Immature natural killer cell (primary cell): ENCODE measurements around the gene CDK5RAP2. TPM values are rescaled to one million over a fixed set of nuclear protein-coding genes. Genes with fewer than 3 reads are reported as not detected.

Experiments used
- DNase-seq, 3 donors: peaks; one replicate each; pipeline ENCODE4 v3.0.0; 2022; ENCODE audit warnings: mixed read lengths in 1 of 3
- H3K27ac Mint-ChIP-seq, 6 donors: one replicate each; pipeline ENCODE4 v1.8.0; 2020; ENCODE audit warnings: mixed read lengths in 6 of 6, mild to moderate bottlenecking in 5 of 6, inconsistent platforms in 4 of 6, moderate library complexity in 3 of 6
- H3K27me3 Mint-ChIP-seq, 3 donors: one replicate each; pipeline ENCODE4 v1.8.0; 2020 to 2021; ENCODE audit warnings: low read depth in 3 of 3, mild to moderate bottlenecking in 3 of 3, mixed read lengths in 3 of 3, moderate library complexity in 3 of 3, inconsistent platforms in 1 of 3
- H3K36me3 Mint-ChIP-seq, 3 donors: one replicate each; pipeline ENCODE4 v1.8.0; 2020; ENCODE audit warnings: mixed read lengths in 3 of 3, inconsistent platforms in 2 of 3, mild to moderate bottlenecking in 2 of 3
- H3K4me1 Mint-ChIP-seq, 2 donors: one replicate each; pipeline ENCODE4 v1.8.0; 2020; ENCODE audit warnings: inconsistent platforms in 2 of 2, mild to moderate bottlenecking in 2 of 2, mixed read lengths in 2 of 2, moderate library complexity in 1 of 2
- H3K4me3 Mint-ChIP-seq, 5 donors: one replicate each; pipeline ENCODE4 v1.8.0; 2020; ENCODE audit warnings: mild to moderate bottlenecking in 5 of 5, mixed read lengths in 5 of 5, inconsistent platforms in 3 of 5, moderate library complexity in 3 of 5
- H3K9me3 Mint-ChIP-seq, 6 donors: one replicate each; pipeline ENCODE4 v1.8.0; 2020; ENCODE audit warnings: mild to moderate bottlenecking in 6 of 6, mixed read lengths in 6 of 6, inconsistent platforms in 4 of 6, moderate library complexity in 3 of 6
- polyA plus RNA-seq, 3 donors: library from polyadenylated mRNA; unstranded; fragments of 300-500 nt; fragmentation: Illumina TruSeq; gene quantifications; one replicate each; pipeline ENCODE4 v1.2.3, GENCODE V29; 2021

Gene CDK5RAP2
- polyA plus RNA-seq, 3 donors from 2014 or later, result 6.7 to 32.7 (median 11.6) TPM

DNA sequence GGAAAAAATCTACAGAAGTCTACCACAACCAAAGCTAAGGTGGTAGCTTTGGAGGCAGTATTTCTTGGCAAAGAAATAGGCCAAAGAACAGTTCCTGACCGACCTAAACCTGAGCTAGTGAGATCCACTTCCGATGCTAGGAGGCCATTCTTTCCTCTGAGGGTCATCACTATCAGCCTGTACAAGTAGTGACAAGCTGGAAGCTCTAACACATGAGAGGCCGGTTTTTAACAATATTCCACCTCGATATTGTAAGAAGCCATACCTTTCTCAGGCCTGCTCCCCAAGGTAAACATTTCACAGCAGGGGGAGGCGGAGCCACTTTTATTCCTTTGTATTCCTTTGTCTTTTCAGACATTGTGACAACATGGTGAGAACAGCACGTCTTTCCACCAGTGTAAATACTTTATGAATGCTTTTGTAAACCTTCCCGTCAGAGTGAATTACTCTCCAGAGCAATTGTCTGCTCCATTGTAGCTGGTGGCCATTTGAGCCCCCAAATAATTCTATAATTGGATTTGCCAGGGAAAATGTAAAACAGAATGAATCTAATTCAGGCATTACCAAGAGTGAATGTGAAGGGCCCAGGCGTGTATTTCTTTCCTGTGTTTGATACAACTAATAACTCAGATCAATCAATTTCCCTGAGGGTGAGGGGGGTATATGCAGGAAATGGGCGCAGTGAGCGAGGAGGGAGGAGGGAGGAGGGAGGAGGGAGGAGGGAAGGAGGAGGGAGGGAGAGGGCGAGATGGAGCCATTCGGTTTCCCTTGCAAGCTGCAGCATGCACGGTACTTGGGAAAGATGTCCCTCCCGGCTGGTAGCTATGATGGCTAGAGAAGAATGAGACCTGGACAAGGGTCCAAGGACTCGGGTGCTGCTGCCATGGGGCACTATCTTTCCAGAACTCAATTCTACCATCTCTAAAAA, 166.6 kb downstream of the CDK5RAP2 start:
- no peak for DNase-seq
- H3K27me3 Mint-ChIP-seq, result no peaks in the 10 kb centered on the region
- no peak overlapping the region for H3K27ac Mint-ChIP-seq
- H3K9me3 Mint-ChIP-seq, result no peaks in the 10 kb centered on the region
- H3K4me3 Mint-ChIP-seq, result no peak overlapping the region
- peaks cover 0 to 2% of the 10 kb centered on the region in 2 donors for H3K4me1 Mint-ChIP-seq
- H3K36me3 Mint-ChIP-seq, result peaks cover 33 to 63% (median 51%) of the 10 kb centered on the region in 3 donors

DNA sequence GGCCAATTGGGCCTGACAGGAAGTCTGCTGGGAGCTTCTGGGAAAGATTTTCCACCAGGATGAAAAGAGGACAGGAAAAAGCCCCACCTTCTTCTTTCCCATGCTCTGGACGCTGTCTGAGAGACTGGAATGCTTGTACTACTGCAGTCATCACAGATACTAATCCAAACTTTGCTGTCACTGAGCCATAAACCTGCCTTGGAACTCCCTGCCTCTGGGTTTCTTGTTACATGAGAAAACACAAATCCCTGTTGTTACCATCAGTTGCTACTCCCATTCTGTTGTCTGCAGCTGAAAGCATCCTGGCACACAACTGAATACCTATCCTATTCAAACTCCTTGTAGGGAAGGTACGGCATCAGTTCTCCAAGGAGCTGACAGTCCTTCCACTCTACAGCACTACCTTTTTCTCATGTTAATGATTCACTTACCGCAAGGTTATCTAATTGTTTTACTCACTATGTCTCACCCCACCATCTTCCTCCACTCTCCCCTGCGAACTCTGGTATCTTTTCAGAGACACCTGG, 167.5 kb downstream of the CDK5RAP2 start:
- Mint-ChIP-seq H3K27me3 (peaks cover 0 to 4% (median 0%) of the 10 kb centered on the region in 3 donors), H3K27ac (no peak overlapping the region), H3K4me3 (no peak overlapping the region), H3K4me1 (peaks cover 0 to 2% of the 10 kb centered on the region in 2 donors), H3K36me3 (peaks cover 32 to 63% (median 50%) of the 10 kb centered on the region in 3 donors), H3K9me3 (no peaks in the 10 kb centered on the region)
- no peak for DNase-seq

DNA sequence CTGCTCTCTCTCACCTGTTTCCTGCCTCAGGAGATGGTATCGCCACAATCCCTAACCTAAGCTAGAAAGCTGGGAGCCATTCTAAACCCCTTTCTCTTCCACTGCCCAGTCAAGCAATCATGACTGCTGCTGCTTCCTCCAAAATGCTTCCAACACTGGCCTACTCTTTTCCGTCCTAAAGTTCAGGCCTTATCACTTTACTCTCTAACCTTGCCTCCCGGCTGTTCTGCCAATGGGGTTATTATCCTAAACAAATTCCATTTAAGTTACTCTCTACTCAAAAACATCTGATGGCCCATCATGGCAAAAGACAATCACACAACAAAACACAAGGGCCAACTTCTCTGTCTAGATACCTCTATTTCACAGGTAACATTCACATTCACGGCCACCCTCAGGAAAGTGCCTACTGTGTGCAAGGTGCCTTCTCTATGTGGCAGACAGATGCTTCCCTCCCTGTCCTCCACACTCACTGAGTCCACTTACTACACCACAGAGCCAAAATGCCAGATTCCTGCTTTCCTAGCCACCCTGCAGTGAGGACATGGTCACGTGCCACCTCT, 168.0 kb downstream of the CDK5RAP2 start:
- no peak for DNase-seq
- H3K27ac Mint-ChIP-seq, result peak overlapping the region in 1 of 6 donors; percentile 67

DNA sequence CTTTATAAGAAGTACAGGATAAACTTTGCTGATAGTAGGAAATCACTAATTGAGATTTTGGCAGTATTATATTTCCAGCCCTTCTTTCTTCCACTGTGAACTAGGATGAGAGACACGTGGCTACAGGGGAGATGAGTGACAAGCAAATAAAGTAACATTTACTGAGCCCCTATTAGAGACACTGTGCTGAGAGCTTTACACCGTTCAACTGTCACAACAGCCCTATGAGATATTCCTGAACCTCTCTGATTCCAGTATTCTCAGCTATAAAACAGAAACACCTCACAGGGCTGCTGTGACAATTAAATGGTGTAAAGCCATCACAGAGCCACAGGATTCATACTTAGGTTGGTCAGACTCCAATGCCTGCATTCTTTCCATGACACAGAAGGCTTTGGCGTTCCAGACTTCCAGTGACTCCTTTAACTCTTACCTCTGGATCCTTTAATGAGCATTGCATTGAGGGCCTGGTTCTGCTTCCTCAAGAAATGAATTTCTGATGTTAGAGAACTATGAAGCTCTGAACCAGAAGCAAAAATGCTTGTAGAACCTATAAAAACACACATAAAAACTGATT, 169.0 kb downstream of the CDK5RAP2 start:
- Mint-ChIP-seq H3K27me3 (peaks cover 0 to 4% (median 0%) of the 10 kb centered on the region in 3 donors), H3K4me3 (no peak overlapping the region), H3K4me1 (no peaks in the 10 kb centered on the region), H3K36me3 (peaks cover 32 to 56% (median 53%) of the 10 kb centered on the region in 3 donors), H3K27ac (peak overlapping the region in 2 of 6 donors; percentile 1 to 67), H3K9me3 (no peaks in the 10 kb centered on the region)
- DNase-seq, result no peak

More for the DNA sequence above, 168.0 kb downstream of the CDK5RAP2 start:
- no peaks in the 10 kb centered on the region for H3K4me1 Mint-ChIP-seq
- H3K27me3 Mint-ChIP-seq, result peaks cover 0 to 4% (median 0%) of the 10 kb centered on the region in 3 donors
- no peaks in the 10 kb centered on the region for H3K9me3 Mint-ChIP-seq
- H3K4me3 Mint-ChIP-seq, result no peak overlapping the region
- peaks cover 32 to 62% (median 51%) of the 10 kb centered on the region in 3 donors for H3K36me3 Mint-ChIP-seq

DNA sequence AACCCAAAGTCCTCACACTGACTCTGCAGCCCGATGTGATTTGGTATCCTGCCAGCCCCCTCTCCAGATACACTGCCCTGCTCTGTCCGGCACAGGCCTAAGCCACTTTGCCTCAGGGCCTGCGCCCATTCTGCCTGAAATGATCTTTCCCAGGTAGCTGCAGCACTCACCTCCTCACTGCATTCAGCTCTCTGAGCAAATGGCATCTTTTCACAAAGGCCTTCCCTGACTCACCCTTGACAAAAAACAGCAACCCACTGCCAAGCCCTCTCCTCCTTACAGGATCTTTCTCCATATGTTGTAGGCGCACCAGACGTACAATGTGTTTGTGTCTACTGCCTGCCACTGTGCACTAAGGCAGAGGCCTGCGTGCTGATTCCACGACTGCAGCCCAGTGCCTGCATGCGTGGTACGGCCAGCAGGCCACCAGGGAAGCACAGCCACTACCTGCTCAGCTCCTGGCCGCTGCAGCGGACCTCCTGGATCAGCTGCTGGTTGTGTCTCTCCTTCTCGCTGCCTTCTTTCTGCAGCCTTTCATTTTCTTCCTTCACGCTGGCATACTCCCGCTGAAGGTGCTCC, 171.2 kb downstream of the CDK5RAP2 start:
- Mint-ChIP-seq H3K27me3 (peaks cover 0 to 4% (median 0%) of the 10 kb centered on the region in 3 donors), H3K9me3 (no peaks in the 10 kb centered on the region), H3K36me3 (peaks cover 32 to 56% (median 40%) of the 10 kb centered on the region in 3 donors), H3K4me3 (no peak overlapping the region), H3K4me1 (no peaks in the 10 kb centered on the region), H3K27ac (peak overlapping the region in 1 of 6 donors; percentile 41)
- DNase-seq, result no peak

GRCh38 chr9:120405860-120406259, 174.1 kb downstream of the CDK5RAP2 start:
- Mint-ChIP-seq H3K27ac (no peak overlapping the region), H3K9me3 (no peaks in the 10 kb centered on the region), H3K36me3 (peaks cover 35 to 64% (median 48%) of the 10 kb centered on the region in 3 donors), H3K4me1 (no peaks in the 10 kb centered on the region), H3K27me3 (peaks cover 0 to 7% (median 1%) of the 10 kb centered on the region in 3 donors), H3K4me3 (no peak overlapping the region)
- no peak for DNase-seq

GRCh38 chr9:120405134-120405533, 174.8 kb downstream of the CDK5RAP2 start:
- no peak for DNase-seq
- Mint-ChIP-seq H3K9me3 (no peaks in the 10 kb centered on the region), H3K4me3 (no peak overlapping the region), H3K27ac (no peak overlapping the region), H3K4me1 (no peaks in the 10 kb centered on the region), H3K27me3 (peaks cover 0 to 7% (median 1%) of the 10 kb centered on the region in 3 donors), H3K36me3 (peaks cover 31 to 63% (median 42%) of the 10 kb centered on the region in 3 donors)

DNA sequence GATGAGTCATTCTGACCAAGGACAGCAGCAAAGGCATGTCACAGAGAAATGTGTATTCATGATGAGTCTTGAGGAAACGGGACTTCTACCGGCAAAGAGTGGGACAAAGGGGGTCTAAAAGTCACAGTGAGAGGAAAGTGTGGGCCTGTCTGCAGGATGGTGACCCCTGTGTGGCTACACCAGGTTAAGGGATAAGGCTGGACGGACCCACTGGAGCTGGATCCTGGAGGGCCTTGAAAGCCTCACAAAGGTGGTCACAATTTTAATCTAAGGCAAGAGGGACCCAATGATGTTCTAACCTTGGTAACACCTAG, 176.5 kb downstream of the CDK5RAP2 start:
- H3K27ac Mint-ChIP-seq, result no peak overlapping the region
- H3K4me1 Mint-ChIP-seq, result no peaks in the 10 kb centered on the region
- H3K27me3 Mint-ChIP-seq, result peaks cover 0 to 7% (median 1%) of the 10 kb centered on the region in 3 donors
- H3K9me3 Mint-ChIP-seq, result no peaks in the 10 kb centered on the region
- no peak overlapping the region for H3K4me3 Mint-ChIP-seq
- DNase-seq, result no peak
- peaks cover 33 to 66% (median 42%) of the 10 kb centered on the region in 3 donors for H3K36me3 Mint-ChIP-seq

DNA sequence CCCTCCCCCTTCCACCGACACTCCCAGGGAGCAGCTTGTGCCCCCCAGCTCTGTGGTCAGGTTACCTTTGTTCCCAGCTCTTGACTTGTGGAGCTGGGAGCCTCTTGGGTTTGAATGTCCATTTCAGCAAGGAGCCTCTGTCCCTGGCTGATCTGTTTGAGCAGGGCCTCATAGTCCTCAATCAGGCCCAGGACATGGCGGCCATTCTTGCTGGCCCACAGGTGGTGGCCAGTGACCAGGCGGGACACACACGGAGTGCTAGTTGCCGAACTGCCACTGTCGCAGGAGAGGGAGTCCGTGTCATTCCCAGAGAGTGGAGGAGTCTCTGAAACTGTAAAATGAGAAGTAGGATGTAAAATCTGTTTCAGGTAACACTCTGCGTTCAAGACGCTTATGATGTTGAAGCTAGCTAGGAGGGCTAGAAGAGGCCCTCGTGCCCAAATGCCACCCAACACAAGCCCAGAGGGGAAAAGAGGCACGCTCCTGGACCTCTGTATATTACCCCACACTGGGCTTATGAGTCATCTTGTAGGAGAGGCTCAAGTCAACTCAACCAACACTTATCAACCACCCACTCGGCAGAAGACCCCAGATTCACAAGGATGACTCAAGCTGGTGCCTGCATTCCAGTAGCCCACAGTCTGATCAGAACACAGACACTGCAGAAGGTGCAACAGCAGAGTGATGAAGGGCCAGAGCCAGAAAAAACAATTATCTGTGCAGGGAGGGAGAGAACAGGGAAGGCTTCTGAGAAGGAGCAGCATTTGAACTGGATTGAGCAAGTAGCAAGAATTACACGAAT, 177.0 kb downstream of the CDK5RAP2 start:
- peaks cover 0 to 6% (median 1%) of the 10 kb centered on the region in 3 donors for H3K27me3 Mint-ChIP-seq
- H3K4me1 Mint-ChIP-seq, result peaks cover 1 to 2% of the 10 kb centered on the region in 2 donors
- peaks cover 31 to 64% (median 44%) of the 10 kb centered on the region in 3 donors for H3K36me3 Mint-ChIP-seq
- no peak overlapping the region for H3K4me3 Mint-ChIP-seq
- no peaks in the 10 kb centered on the region for H3K9me3 Mint-ChIP-seq
- no peak for DNase-seq
- H3K27ac Mint-ChIP-seq, result no peak overlapping the region

- Mint-ChIP-seq H3K27me3 (peaks cover 0 to 2% (median 1%) of the 10 kb centered on the region in 3 donors), H3K27ac (no peak overlapping the region), H3K36me3 (peaks cover 34 to 54% (median 50%) of the 10 kb centered on the region in 3 donors), H3K4me1 (peaks cover 17 to 29% of the 10 kb centered on the region in 2 donors), H3K9me3 (no peaks in the 10 kb centered on the region), H3K4me3 (no peak overlapping the region)
- no peak for DNase-seq
Observed at GRCh38 chr9:120399940-120400339, 180.0 kb downstream of the CDK5RAP2 start.

DNA sequence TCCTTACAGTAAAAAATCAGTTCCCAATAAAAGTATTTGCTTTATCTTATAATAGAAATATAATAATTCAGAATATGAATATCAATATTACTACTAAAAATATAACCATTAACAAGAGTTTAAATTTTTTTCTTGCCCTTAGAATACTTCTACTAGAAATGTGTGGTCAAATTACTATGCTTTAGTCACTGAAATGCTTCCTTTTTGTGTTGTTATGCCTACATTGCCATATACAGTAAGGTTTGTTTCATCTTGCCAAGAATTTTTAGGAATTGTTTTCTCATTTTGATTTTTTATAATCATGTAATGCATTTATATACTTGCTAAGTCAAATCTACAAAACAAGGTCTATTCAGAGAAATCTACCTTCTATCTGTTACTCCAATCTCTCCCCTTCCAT, 181.7 kb downstream of the CDK5RAP2 start:
- Mint-ChIP-seq H3K27ac (peak overlapping the region in 1 of 6 donors; percentile 12), H3K9me3 (no peaks in the 10 kb centered on the region), H3K4me3 (no peak overlapping the region), H3K36me3 (peaks cover 47 to 61% (median 60%) of the 10 kb centered on the region in 3 donors), H3K27me3 (peaks cover 0 to 3% (median 2%) of the 10 kb centered on the region in 3 donors), H3K4me1 (peaks cover 32 to 46% of the 10 kb centered on the region in 2 donors)
- DNase-seq, result no peak

DNA sequence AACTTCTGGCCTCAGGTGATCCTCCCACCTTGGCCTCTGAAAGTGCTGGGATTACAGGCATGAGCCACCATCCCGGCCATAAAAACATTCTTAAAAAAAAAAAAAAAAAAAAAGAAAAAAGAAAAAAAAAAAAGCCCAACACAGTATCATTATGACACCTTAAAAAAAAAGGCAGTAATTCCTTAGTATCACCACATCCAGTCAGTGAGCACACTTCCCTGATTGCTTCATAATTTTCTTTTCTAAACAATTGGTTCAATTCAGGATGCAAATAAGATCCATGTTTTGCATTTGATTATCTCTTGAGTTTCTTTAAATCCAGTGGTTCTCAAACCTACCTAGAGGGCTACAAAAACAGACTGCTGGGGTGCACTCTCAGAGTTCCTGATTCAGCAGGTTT, 182.5 kb downstream of the CDK5RAP2 start:
- Mint-ChIP-seq H3K36me3 (peaks cover 52 to 64% (median 59%) of the 10 kb centered on the region in 3 donors), H3K27me3 (peaks cover 0 to 2% (median 0%) of the 10 kb centered on the region in 3 donors), H3K27ac (peak overlapping the region in 4 of 6 donors; percentile 1 to 44 (median 22)), H3K4me3 (no peak overlapping the region), H3K9me3 (no peaks in the 10 kb centered on the region), H3K4me1 (peaks cover 33 to 47% of the 10 kb centered on the region in 2 donors)
- DNase-seq, result no peak

GRCh38 chr9:120396931-120397330, 183.0 kb downstream of the CDK5RAP2 start:
- Mint-ChIP-seq H3K36me3 (peaks cover 52 to 62% (median 59%) of the 10 kb centered on the region in 3 donors), H3K4me3 (no peak overlapping the region), H3K27ac (peak overlapping the region in 2 of 6 donors; percentile 1 to 3), H3K4me1 (peaks cover 34 to 47% of the 10 kb centered on the region in 2 donors), H3K27me3 (peaks cover 0 to 2% (median 2%) of the 10 kb centered on the region in 3 donors), H3K9me3 (no peaks in the 10 kb centered on the region)
- no peak for DNase-seq
